Measurements from ENCODE around the gene SH2D6. TPM values are rescaled to one million over a fixed set of nuclear protein-coding genes. Genes with fewer than 3 reads are reported as not detected.

The SH2D6 gene
- total and polyA plus RNA-seq, 2 of the 8 experiments (the other 6 are each of a cell fraction or from before 2014, with no cell fraction given), result 0.42 TPM; not detected in 1

GRCh38 chr2:85420536-85421259 is 2.2 kb downstream of the SH2D6 start:
- Histone ChIP-seq H3K4ac (replicated peaks; ENCODE audit: insufficient read length, low read depth, low read length) (peak overlapping the region; percentile 84), H4K5ac (ENCODE audit: insufficient read length, low read depth, low read length) (peak overlapping the region; percentile 22), H3K79me1 (ENCODE audit: low read depth, low read length) (no peaks in the 10 kb centered on the region), H3K36me3 (ENCODE audit: control insufficient read depth in 2 of 4, insufficient read depth in 4 of 4, low read length in 3 of 4) (no peaks in the 10 kb centered on the region), H3K56ac (replicated peaks; ENCODE audit: insufficient read length, low read depth, low read length) (no peak overlapping the region), H4K8ac (ENCODE audit: extremely low read depth, insufficient read depth, low read length) (peak overlapping the region; percentile 54; the same call in 1 of the 2 replicates), H3K4me2 (ENCODE audit: insufficient read depth in 1 of 2, low read depth in 2 of 2, low read length in 2 of 2) (peak overlapping the region in 1 of 2 experiments; percentile 46; a peak in 2 of 4 replicates), H3K9ac (replicated peaks in 1 of 4; ENCODE audit: extremely low read depth in 1 of 4, low read depth in 3 of 4, low read length in 3 of 4) (no peak overlapping the region), H3K4me1 (replicated peaks in 1 of 4; ENCODE audit: control insufficient read depth in 3 of 4, insufficient read depth in 4 of 4, low read length in 3 of 4) (peaks cover 0 to 20% (median 13%) of the 10 kb centered on the region in 4 experiments; a peak in 6 of 7 replicates), H3K14ac (ENCODE audit: insufficient read length) (no peak overlapping the region), H3K79me2 (ENCODE audit: control insufficient read depth in 1 of 2, insufficient read depth in 2 of 2, low read length in 2 of 2) (no peaks in the 10 kb centered on the region), H2BK15ac (ENCODE audit: low read length) (peak overlapping the region; percentile 88; the same call in 1 of the 2 replicates), H2BK12ac (ENCODE audit: low read depth, low read length) (0 out of 2 replicates have a peak overlapping the region, but pooled peaks have one; percentile 20), H2AK5ac (ENCODE audit: low read depth, low read length) (no peak overlapping the region), H3K9me3 (ENCODE audit: insufficient read depth in 2 of 2, low read depth in 1 of 2, low read length in 1 of 2) (no peaks in the 10 kb centered on the region), H2BK20ac (ENCODE audit: low read length) (peak overlapping the region; percentile 8; the same call in 1 of the 2 replicates), H3K18ac (ENCODE audit: extremely low read depth, low read length) (peak overlapping the region; percentile 71), H4K20me1 (replicated peaks in 1 of 2; ENCODE audit: control insufficient read depth in 1 of 2, insufficient read depth in 2 of 2, low read length in 2 of 2) (no peaks in the 10 kb centered on the region), H3K27ac (ENCODE audit: low read depth, low read length) (no peak overlapping the region), H3K27me3 (replicated peaks in 1 of 4; ENCODE audit: control insufficient read depth in 3 of 4, extremely low read depth in 1 of 4, insufficient read depth in 3 of 4, low read length in 3 of 4) (no peaks in the 10 kb centered on the region; a peak in 1 of 7 replicates), H2AFZ (ENCODE audit: low read length) (peak overlapping the region; percentile 79; the same call in 1 of the 2 replicates), H2BK5ac (ENCODE audit: low read depth, low read length) (no peak overlapping the region; the same call in 1 of the 2 replicates), H3K23ac (ENCODE audit: insufficient read length) (no peak overlapping the region), H2BK120ac (replicated peaks; ENCODE audit: low read depth, low read length) (no peak overlapping the region), H3K23me2 (ENCODE audit: low read depth, low read length) (peaks cover 2% of the 10 kb centered on the region; the same call in 1 of the 2 replicates), H3K4me3 (ENCODE audit: extremely low read depth in 1 of 4, insufficient read depth in 2 of 4, low read depth in 3 of 4, low read length in 4 of 4) (no peak overlapping the region), H4K91ac (replicated peaks; ENCODE audit: insufficient read length, low read length) (peak overlapping the region; percentile 72)
- FAIRE-seq, result no peak
- CTCF ChIA-PET (ENCODE audit: partially characterized antibody), result interaction anchor here (0.5 to 15.1 kb wide), 47 partner anchors 8 to 740 kb away, joined by 3 to 259 read pairs (median 5); partner anchors contain the start of genes CAPG, MAT2A and RNF181
- peak in 1 of 2 experiments; percentile 100 for DNase-seq (ENCODE audit: low read depth in 1 of 2, low spot score in 2 of 2)
- POLR2A ChIA-PET (ENCODE audit: partially characterized antibody), result interaction anchor here (0.8 to 55.3 kb wide), 9 partner anchors 8 to 184 kb away, joined by 3 to 1889 read pairs (median 4); partner anchors contain the start of genes GGCX, MAT2A and TGOLN2
- WGBS, 2 experiments (ENCODE audit: extremely low coverage in 1 of 2, insufficient coverage in 1 of 2, insufficient read length in 1 of 2, insufficient replicate concordance in 2 of 2, low coverage in 1 of 2, low lambda C conversion rate in 2 of 2, missing lambda C conversion rate in 1 of 2), result 33% methylated on average over 22 of the region's 22 CpGs; no CpG with 5 or more reads in 1 of the 2 experiments
- TF ChIP-seq CREB1 (IDR thresholded peaks at IDR 0.05), result peak; percentile 44; the same call in 1 of the 2 replicates
- TF ChIP-seq CTCF (IDR thresholded peaks at IDR 0.05; ENCODE audit: control extremely low read depth in 1 of 3, insufficient read depth in 1 of 3, low read depth in 1 of 3, low read length in 3 of 3), result peak; percentile 96 to 100 (median 98)
- TF ChIP-seq JUN (IDR thresholded peaks at IDR 0.05; ENCODE audit: low read depth, low read length), result no peak
- peak; percentile 21; the same call in 1 of the 2 replicates for TF ChIP-seq SP4 (IDR thresholded peaks at IDR 0.05; ENCODE audit: low read length)
- no peak for TF ChIP-seq CBX5 (IDR thresholded peaks at IDR 0.05; ENCODE audit: low read depth, low read length)
- TF ChIP-seq GABPA (IDR thresholded peaks at IDR 0.05; ENCODE audit: borderline replicate concordance, insufficient read depth, low read length), result no peak; the same call in 1 of the 2 replicates
- TF ChIP-seq MAFK (IDR thresholded peaks at IDR 0.05; ENCODE audit: low read depth, low read length), result 0 out of 2 replicates have a peak, but pooled peaks have one; percentile 1
- TF ChIP-seq TEAD4 (IDR thresholded peaks at IDR 0.05; ENCODE audit: low read depth, low read length), result 0 out of 2 replicates have a peak, but pooled peaks have one; percentile 1

All from H1 (cell line).